ENCODE data around the gene CHRNG.

DNA sequence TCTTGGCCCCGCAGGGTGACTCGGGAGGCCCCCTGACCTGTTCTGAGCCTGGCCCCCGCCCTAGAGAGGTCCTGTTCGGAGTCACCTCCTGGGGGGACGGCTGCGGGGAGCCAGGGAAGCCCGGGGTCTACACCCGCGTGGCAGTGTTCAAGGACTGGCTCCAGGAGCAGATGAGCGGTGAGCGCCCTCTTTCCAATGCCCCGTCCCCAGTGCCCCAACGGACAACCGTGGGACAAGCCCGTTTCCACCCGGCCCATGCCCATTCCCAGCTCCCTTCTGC is 16.1 kb upstream of the CHRNG start:
- TF ChIP-seq CTCF (conservative IDR thresholded peaks at IDR 0.05; ENCODE audit: low read length) (no peak), EZH2phosphoT487 (IDR thresholded peaks at IDR 0.05; ENCODE audit: borderline replicate concordance) (no peak)

Data from Loucy (cell line).